Prostate gland (tissue), 2 donors: Measurements from ENCODE around the gene DCK. TPM values are rescaled to one million over a fixed set of nuclear protein-coding genes. Genes with fewer than 3 reads are reported as not detected.
"Not testable (repeated sequence)": the region's sequence is repeated elsewhere in the genome, so short reads cannot be mapped to it uniquely, and the experiment has no call there.

Source experiments
- DNase-seq: peaks from one replicate; pipeline ENCODE4 v3.0.0-alpha.2; 2019; ENCODE audit warnings: low spot score
- H3K27ac ChIP-seq, 2 donors: fragments of 200-600 bp; sonication (generic); 2 replicates each; pipeline ENCODE4 v1.5.1; 2017 to 2019
- H3K27me3 ChIP-seq: fragments of 200-600 bp; sonication (generic); replicated peaks from 2 replicates; pipeline ENCODE4 v1.5.1; 2019; ENCODE audit not compliant: insufficient read depth
- H3K36me3 ChIP-seq, 2 donors: fragments of 200-600 bp; sonication (generic); 1 replicate in 1 of 2; 2 replicates in 1 of 2; pipeline versions ENCODE4 v1.5.1 to v1.8.1; 2017 to 2019
- H3K4me1 ChIP-seq: fragments of 200-600 bp; sonication (generic); replicated peaks from 2 replicates; pipeline ENCODE4 v1.5.1; 2019
- H3K4me3 ChIP-seq, 2 donors: fragments of 200-600 bp; sonication (generic); 2 replicates each; pipeline ENCODE4 v1.5.1; 2017 to 2019
- H3K9me3 ChIP-seq: fragments of 200-600 bp; sonication (generic); 2 replicates; pipeline ENCODE4 v1.5.1; 2017
- POLR2A ChIP-seq: fragments of 450-650 bp; IDR thresholded peaks from one replicate; pipeline ENCODE4 v1.6.1; 2016; ENCODE audit warnings: antibody characterized with exemption, mild to moderate bottlenecking
- POLR2AphosphoS5 ChIP-seq: sonication (generic); formaldehyde crosslinking; IDR thresholded peaks from one replicate; pipeline ENCODE4 v1.6.1; 2017; ENCODE audit warnings: antibody characterized with exemption
- WGBS: methylation state at CpG from one replicate; pipeline ENCODE4 v1.1.5; 2018; 5-methylcytosine and 5-hydroxymethylcytosine counted together
- intact Hi-C: fragments of 100-400 bp; cut with DNase I; formaldehyde crosslinking; loops from one replicate; pipeline ENCODE4 v1.14.2; 2022
- total RNA-seq, 2 donors: library from RNA; depleted of rRNA; stranded (reverse); fragments of >200 nt; gene quantifications; one replicate each; pipeline ENCODE4 v1.1.0, GENCODE V29; 2016
- TF ChIP-seq, protein P1 (sequence below), 4 experiments: fragments of 200-600 bp in 2 of 4; fragments of 450-650 bp in 2 of 4; sonication (generic) in 2 of 4; IDR thresholded peaks; 1 replicate in 3 of 4; 2 replicates in 1 of 4; pipeline ENCODE4 v1.5.1; 2016 to 2019; ENCODE audit warnings: antibody characterized with exemption in 4 of 4, mild to moderate bottlenecking in 2 of 4, moderate library complexity in 2 of 4

The DCK gene
- total RNA-seq, 2 donors from 2014 or later = 14.0 to 17.0 TPM

DNA sequence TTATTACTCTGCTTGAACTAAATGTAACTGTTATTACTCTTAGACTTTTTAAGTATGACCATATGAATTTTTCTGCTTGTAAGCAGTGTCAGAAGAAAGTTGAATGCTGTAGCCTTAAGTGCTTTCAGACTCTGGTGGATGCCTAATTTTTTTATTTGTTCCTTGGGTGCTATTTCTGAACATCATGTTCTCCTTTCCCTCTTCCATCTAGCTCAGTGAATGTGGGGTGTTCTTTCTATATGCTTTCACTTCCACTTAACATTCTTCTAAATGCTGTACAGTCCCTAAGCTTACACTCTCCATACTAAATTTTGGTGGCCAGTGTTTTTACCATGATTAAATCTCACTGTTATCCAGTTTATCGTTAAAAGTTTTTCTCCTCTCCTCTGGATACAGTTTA is 3.6 kb downstream of the DCK start:
- WGBS = 54% methylated on average over 1 of the region's 1 CpG
- no peak for DNase-seq
- no peak overlapping the region for H3K27ac ChIP-seq
- TF ChIP-seq POLR2AphosphoS5 (no peak), POLR2A (no peak)
- TF ChIP-seq, protein P1, sequence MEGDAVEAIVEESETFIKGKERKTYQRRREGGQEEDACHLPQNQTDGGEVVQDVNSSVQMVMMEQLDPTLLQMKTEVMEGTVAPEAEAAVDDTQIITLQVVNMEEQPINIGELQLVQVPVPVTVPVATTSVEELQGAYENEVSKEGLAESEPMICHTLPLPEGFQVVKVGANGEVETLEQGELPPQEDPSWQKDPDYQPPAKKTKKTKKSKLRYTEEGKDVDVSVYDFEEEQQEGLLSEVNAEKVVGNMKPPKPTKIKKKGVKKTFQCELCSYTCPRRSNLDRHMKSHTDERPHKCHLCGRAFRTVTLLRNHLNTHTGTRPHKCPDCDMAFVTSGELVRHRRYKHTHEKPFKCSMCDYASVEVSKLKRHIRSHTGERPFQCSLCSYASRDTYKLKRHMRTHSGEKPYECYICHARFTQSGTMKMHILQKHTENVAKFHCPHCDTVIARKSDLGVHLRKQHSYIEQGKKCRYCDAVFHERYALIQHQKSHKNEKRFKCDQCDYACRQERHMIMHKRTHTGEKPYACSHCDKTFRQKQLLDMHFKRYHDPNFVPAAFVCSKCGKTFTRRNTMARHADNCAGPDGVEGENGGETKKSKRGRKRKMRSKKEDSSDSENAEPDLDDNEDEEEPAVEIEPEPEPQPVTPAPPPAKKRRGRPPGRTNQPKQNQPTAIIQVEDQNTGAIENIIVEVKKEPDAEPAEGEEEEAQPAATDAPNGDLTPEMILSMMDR (IDR thresholded peaks at IDR 0.05) = no peak
- intact Hi-C loops = loop anchor here (10.0 kb wide), 1 partner anchor 92 kb away; the partner anchor contains the start of gene MOB1B
- H3K36me3 ChIP-seq = no peaks in the 10 kb centered on the region
- H3K9me3 ChIP-seq = no peaks in the 10 kb centered on the region
- H3K27me3 ChIP-seq = no peaks in the 10 kb centered on the region
- H3K4me1 ChIP-seq = no peaks in the 10 kb centered on the region
- no peak overlapping the region for H3K4me3 ChIP-seq

DNA sequence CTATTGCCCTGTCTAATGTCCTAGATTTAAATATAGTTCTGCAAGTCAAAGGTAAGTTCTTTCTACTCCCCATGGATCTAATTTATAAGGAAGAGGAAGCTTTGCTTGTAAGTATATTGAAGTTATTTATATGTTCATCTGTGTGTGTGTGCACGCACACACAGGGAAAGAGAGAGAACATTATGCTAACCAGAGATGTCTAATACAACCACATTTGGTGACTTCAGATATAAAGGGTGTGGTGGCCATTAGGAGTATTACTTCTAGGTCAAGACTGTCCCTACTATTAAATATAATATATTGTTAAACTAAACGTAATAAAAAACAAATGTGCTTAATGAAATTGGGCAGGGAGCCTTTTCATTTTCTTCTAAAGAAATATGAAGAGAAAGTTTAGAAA is 4.1 kb downstream of the DCK start:
- no peak overlapping the region for H3K4me3 ChIP-seq
- WGBS = 54% methylated on average over 2 of the region's 2 CpGs
- no peaks in the 10 kb centered on the region for H3K9me3 ChIP-seq
- H3K27me3 ChIP-seq = no peaks in the 10 kb centered on the region
- H3K36me3 ChIP-seq = no peaks in the 10 kb centered on the region
- H3K4me1 ChIP-seq = no peaks in the 10 kb centered on the region
- intact Hi-C loops = loop anchor here (10.0 kb wide), 1 partner anchor 93 kb away; the partner anchor contains the start of gene MOB1B
- no peak overlapping the region for H3K27ac ChIP-seq
- TF ChIP-seq POLR2AphosphoS5 = no peak
- TF ChIP-seq, protein P1 (IDR thresholded peaks at IDR 0.05) = peak in 1 of 4 experiments; percentile 19
- DNase-seq = no peak

DNA sequence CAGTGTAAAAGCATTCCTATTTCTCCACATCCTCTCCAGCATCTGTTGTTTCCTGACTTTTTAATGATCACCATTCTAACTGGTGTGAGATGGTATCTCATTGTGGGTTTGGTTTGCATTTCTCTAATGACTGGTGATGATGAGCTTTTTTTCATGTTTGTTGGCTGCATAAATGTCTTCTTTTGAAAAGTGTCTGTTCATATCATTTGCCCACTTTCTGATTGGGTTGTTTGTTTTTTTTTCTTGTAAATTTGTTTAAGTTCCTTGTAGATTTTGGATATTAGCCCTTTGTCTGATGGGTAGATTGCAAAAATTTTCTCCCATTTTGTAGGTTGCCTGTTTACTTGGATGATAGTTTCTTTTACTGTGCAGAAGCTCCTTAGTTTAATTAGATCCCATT is 6.2 kb downstream of the DCK start:
- intact Hi-C loops = loop anchor here (10.0 kb wide), 1 partner anchor 95 kb away; the partner anchor contains the start of gene MOB1B
- not testable (repeated sequence) for H3K4me1 ChIP-seq, DNase-seq

DNA sequence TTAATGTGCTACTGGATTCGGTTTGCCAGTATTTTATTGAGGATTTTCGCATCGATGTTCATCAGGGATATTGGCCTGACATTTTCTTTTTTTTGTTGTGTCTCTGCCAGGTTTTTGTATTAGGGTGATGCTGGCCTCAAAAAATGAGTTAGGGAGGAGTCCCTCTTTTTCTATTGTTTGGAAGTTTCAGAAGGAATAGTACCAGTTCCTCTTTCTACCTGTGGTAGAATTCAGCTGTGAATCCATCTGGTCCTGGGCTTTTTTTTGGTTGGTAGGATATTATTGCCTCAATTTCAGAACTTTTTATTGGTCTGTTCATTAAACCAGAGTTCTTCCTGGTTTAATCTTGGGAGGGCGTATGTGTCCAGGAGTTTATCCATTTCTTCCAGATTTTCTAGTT is 7.9 kb downstream of the DCK start:
- DNase-seq, H3K27ac ChIP-seq, H3K36me3 ChIP-seq, H3K9me3 ChIP-seq, H3K4me1 ChIP-seq, H3K27me3 ChIP-seq, intact Hi-C loops, H3K4me3 ChIP-seq: not testable (repeated sequence)
- 95% methylated on average over 4 of the region's 4 CpGs for WGBS

More for the DNA sequence above, 6.2 kb downstream of the DCK start:
- H3K27ac ChIP-seq, H3K27me3 ChIP-seq, H3K4me3 ChIP-seq, H3K36me3 ChIP-seq, H3K9me3 ChIP-seq: not testable (repeated sequence)

DNA sequence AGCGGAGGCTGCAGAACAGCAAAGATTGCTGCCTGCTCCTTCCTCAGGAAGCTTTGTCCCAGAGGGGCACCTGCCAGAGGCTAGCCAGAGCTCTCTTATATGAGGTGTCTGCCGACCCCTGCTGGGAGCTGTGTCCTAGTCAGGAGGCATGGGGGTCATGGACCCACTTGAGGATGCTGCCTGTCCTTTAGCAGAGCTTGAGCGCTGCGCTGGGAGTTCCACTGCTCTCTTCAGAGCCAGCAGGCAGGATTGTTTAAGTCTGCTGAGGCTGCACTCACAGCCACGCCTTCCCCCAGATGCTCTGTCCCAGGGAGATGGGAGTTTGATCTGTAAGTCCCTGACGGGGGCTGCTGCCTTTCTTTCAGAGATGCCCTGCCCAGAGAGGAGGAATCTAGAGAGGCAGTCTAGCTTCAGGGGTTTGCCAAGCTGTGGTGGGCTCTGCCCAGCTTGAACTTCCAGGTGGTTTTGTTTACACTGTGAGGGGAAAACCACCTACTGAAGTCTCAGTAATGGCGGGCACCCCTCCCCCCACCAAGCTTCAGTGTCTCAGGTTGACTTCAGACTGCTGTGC is 10.9 kb downstream of the DCK start:
- Histone ChIP-seq H3K27me3 (no peaks in the 10 kb centered on the region), H3K27ac (no peak overlapping the region), H3K9me3 (no peaks in the 10 kb centered on the region), H3K36me3 (no peaks in the 10 kb centered on the region), H3K4me3 (no peak overlapping the region), H3K4me1 (no peaks in the 10 kb centered on the region)
- intact Hi-C loops = no loop called here
- TF ChIP-seq POLR2AphosphoS5 = no peak
- TF ChIP-seq, protein P1 (IDR thresholded peaks at IDR 0.05) = no peak
- no peak for TF ChIP-seq POLR2A
- WGBS = 69% methylated on average over 7 of the region's 7 CpGs
- no peak for DNase-seq

DNA sequence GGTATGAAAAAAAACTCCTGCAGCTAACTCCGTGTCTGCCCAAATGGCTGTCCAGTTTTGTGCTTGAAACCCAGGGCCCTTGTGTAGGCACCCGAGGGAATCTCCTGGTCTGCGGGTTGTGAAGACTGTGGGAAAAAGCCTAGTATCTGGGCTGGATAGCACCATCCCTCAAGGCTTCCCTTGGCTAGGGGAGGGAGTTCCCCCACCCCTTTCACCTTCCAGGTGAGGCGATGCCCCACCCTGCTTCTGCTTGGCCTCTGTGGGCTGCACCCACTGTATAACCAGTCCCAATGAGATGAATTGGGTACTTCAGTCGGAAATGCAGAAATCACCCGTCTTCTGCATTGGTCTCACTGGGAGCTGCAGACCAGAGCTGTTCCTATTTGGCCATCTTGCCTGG is 11.6 kb downstream of the DCK start:
- not testable (repeated sequence) for H3K9me3 ChIP-seq, H3K4me1 ChIP-seq, H3K27me3 ChIP-seq, H3K4me3 ChIP-seq, H3K36me3 ChIP-seq, H3K27ac ChIP-seq, DNase-seq
- 91% methylated on average over 6 of the region's 6 CpGs for WGBS
- intact Hi-C loops = loop anchor here (5.0 kb wide), 1 partner anchor 353 kb away; no protein-coding TSS in a partner anchor
